Measurements from ENCODE around the gene LRRK1. TPM values are rescaled to one million over a fixed set of nuclear protein-coding genes. Genes with fewer than 3 reads are reported as not detected.
A peak's percentile ranks its signal among the peaks of the same experiment; 100 is the strongest.

Gene LRRK1
- total and polyA plus RNA-seq, 2 of the 4 experiments (the other 2 are of a cell fraction), result 3.0 to 5.8 TPM

DNA sequence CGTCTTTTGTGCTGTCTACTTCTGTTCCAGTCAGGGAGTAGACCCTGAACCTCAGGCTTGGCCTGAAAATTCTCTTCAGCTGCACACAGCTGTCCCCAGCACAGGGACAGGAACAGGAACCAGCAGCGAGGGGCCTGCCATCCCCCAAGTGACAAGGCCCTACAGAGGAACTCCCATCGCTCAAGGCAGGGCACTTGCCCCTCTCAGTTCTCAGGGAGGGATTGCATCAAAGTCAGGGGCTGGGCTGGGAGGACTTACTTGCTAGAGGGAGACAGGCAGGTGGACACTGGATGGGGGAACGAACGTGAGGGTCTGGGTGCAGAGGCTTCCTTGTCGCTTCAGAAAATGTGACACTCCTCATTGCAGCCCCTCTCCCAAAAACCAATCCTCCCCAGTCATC is 169.1 kb downstream of the LRRK1 start:
- no peaks in the 10 kb centered on the region for H3K9me3 ChIP-seq (ENCODE audit: control insufficient read depth, insufficient read depth, low read length)
- H3K23ac ChIP-seq (ENCODE audit: low read depth, low read length), result no peak overlapping the region
- CTCF ChIA-PET, result interaction anchor here (0.6 kb wide), 1 partner anchor 720 kb away, joined by 3 read pairs; no protein-coding TSS in a partner anchor
- no TSS peak for BruUV-seq (replicated peaks)
- H3K36me3 ChIP-seq (ENCODE audit: control insufficient read depth, insufficient read depth, low read length), result no peaks in the 10 kb centered on the region
- H3K56ac ChIP-seq (ENCODE audit: extremely low read depth, insufficient read depth, low read length), result no peak overlapping the region
- H3K27ac ChIP-seq (ENCODE audit: insufficient read depth, low read length), result no peak overlapping the region
- H4K8ac ChIP-seq (ENCODE audit: low read depth in 2 of 2, low read length in 2 of 2), result no peak overlapping the region
- DNase-seq (no peak), ATAC-seq (ENCODE audit: low read depth) (no peak)
- no peak overlapping the region for H3K18ac ChIP-seq (ENCODE audit: low read depth, low read length)
- no peaks in the 10 kb centered on the region for H3K27me3 ChIP-seq (ENCODE audit: control insufficient read depth, insufficient read depth, low read length)
- TF ChIP-seq, protein P1, sequence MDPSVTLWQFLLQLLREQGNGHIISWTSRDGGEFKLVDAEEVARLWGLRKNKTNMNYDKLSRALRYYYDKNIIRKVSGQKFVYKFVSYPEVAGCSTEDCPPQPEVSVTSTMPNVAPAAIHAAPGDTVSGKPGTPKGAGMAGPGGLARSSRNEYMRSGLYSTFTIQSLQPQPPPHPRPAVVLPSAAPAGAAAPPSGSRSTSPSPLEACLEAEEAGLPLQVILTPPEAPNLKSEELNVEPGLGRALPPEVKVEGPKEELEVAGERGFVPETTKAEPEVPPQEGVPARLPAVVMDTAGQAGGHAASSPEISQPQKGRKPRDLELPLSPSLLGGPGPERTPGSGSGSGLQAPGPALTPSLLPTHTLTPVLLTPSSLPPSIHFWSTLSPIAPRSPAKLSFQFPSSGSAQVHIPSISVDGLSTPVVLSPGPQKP (IDR thresholded peaks at IDR 0.05; ENCODE audit: borderline replicate concordance, low read depth, low read length), result no peak
- TF ChIP-seq MAZ (IDR thresholded peaks at IDR 0.05; ENCODE audit: borderline replicate concordance, low read depth, low read length) (no peak), CEBPB (IDR thresholded peaks at IDR 0.05; ENCODE audit: low read depth, low read length) (no peak), SMC3 (IDR thresholded peaks at IDR 0.05; ENCODE audit: low read depth, low read length) (no peak), RAD21 (IDR thresholded peaks at IDR 0.05; ENCODE audit: low read length) (no peak), POLR2A (IDR thresholded peaks at IDR 0.05; ENCODE audit: low read depth, low read length) (no peak), NFE2L2 (IDR thresholded peaks at IDR 0.05; ENCODE audit: low read depth, low read length) (no peak), MAFK (IDR thresholded peaks at IDR 0.05; ENCODE audit: low read depth, low read length) (no peak), RCOR1 (IDR thresholded peaks at IDR 0.05; ENCODE audit: insufficient replicate concordance, low read length) (no peak), RFX5 (IDR thresholded peaks at IDR 0.05; ENCODE audit: low read depth, low read length) (no peak), FOS (IDR thresholded peaks at IDR 0.05; ENCODE audit: low read depth, low read length) (no peak), CHD1 (IDR thresholded peaks at IDR 0.05; ENCODE audit: low read depth, low read length) (no peak), BHLHE40 (IDR thresholded peaks at IDR 0.05; ENCODE audit: low read depth, low read length) (no peak), MXI1 (IDR thresholded peaks at IDR 0.05; ENCODE audit: borderline replicate concordance, low read depth, low read length) (no peak)
- TF ChIP-seq, protein P2, sequence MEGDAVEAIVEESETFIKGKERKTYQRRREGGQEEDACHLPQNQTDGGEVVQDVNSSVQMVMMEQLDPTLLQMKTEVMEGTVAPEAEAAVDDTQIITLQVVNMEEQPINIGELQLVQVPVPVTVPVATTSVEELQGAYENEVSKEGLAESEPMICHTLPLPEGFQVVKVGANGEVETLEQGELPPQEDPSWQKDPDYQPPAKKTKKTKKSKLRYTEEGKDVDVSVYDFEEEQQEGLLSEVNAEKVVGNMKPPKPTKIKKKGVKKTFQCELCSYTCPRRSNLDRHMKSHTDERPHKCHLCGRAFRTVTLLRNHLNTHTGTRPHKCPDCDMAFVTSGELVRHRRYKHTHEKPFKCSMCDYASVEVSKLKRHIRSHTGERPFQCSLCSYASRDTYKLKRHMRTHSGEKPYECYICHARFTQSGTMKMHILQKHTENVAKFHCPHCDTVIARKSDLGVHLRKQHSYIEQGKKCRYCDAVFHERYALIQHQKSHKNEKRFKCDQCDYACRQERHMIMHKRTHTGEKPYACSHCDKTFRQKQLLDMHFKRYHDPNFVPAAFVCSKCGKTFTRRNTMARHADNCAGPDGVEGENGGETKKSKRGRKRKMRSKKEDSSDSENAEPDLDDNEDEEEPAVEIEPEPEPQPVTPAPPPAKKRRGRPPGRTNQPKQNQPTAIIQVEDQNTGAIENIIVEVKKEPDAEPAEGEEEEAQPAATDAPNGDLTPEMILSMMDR (conservative IDR thresholded peaks at IDR 0.05; ENCODE audit: low read depth, low read length), result no peak
- TF ChIP-seq, protein P3, sequence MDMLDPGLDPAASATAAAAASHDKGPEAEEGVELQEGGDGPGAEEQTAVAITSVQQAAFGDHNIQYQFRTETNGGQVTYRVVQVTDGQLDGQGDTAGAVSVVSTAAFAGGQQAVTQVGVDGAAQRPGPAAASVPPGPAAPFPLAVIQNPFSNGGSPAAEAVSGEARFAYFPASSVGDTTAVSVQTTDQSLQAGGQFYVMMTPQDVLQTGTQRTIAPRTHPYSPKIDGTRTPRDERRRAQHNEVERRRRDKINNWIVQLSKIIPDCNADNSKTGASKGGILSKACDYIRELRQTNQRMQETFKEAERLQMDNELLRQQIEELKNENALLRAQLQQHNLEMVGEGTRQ (IDR thresholded peaks at IDR 0.05; ENCODE audit: low read depth, low read length), result no peak
- no peak overlapping the region for H3K4me2 ChIP-seq (ENCODE audit: low read depth, low read length)
- H2AK9ac ChIP-seq (replicated peaks; ENCODE audit: low read depth, low read length, poor library complexity), result peak overlapping the region; percentile 65
- H3K4me3 ChIP-seq (ENCODE audit: insufficient read depth, low read depth, low read length), result no peak overlapping the region
- no peak overlapping the region; the same call in 1 of the 3 replicates for H2BK15ac ChIP-seq (ENCODE audit: low read depth, low read length)
- POLR2A ChIA-PET (ENCODE audit: unreplicated experiment), result no interaction called here
- H2BK5ac ChIP-seq (ENCODE audit: low read depth, low read length, poor library complexity, severe bottlenecking), result no peak overlapping the region
- dilution Hi-C loops (cut with HindIII; ENCODE audit: low sequenced_read_pairs, unreplicated experiment), result no loop called here
- no peak overlapping the region for H3K4ac ChIP-seq (ENCODE audit: low read depth, low read length)
- peak overlapping the region; percentile 92 for H2AFZ ChIP-seq (replicated peaks; ENCODE audit: low read length, poor library complexity)
- H3K9me1 ChIP-seq (ENCODE audit: insufficient read depth, low read length), result peaks cover 13% of the 10 kb centered on the region
- intact Hi-C loops (cut with micrococcal nuclease), result loop anchor here (2.0 to 5.0 kb wide), 2 partner anchors 71 to 165 kb away; partner anchors contain the start of gene CHSY1
- no peak overlapping the region for H3K9ac ChIP-seq (ENCODE audit: low read depth, low read length)
- in situ Hi-C loops (cut with MboI; ENCODE audit: low sequenced_read_pairs), result no loop called here
- 80% methylated on average over 1 of the region's 6 CpGs; no CpG with 5 or more reads in 1 of the 2 experiments for WGBS, 2 experiments (ENCODE audit: extremely low coverage in 2 of 2, insufficient read length in 1 of 2)
- no peak overlapping the region for H2BK20ac ChIP-seq (ENCODE audit: low read depth, low read length)
- no peak overlapping the region for H2BK120ac ChIP-seq (ENCODE audit: low read depth, low read length)
- H3K14ac ChIP-seq (replicated peaks; ENCODE audit: low read depth, low read length), result no peak overlapping the region
- peaks cover 3 to 9% of the 10 kb centered on the region in 2 experiments; a peak in 2 of 4 replicates for H3K79me1 ChIP-seq (ENCODE audit: low read depth in 1 of 2, low read length in 2 of 2)
- H3K4me1 ChIP-seq (ENCODE audit: control insufficient read depth, insufficient read depth, low read length), result peaks cover 19% of the 10 kb centered on the region
- no peak overlapping the region; the same call in 1 of the 2 replicates for H4K91ac ChIP-seq (ENCODE audit: insufficient read depth, low read depth, low read length)
- H4K5ac ChIP-seq (ENCODE audit: low read depth, low read length), result no peak overlapping the region
- peak overlapping the region; percentile 65 for H2AK5ac ChIP-seq (ENCODE audit: low read depth, low read length)
- no peaks in the 10 kb centered on the region for H4K20me1 ChIP-seq (ENCODE audit: insufficient read depth, low read length)
